Brain microvascular endothelial cell (primary cell): ENCODE results near the gene SVIL.

Experiments
- DNase-seq: peaks from one replicate; pipeline ENCODE4 v3.0.0-alpha.2; 2020
- H3K27ac ChIP-seq: fragments of 250-450 bp; sonication (Bioruptor Pico); 2 replicates; pipeline ENCODE4 v1.5.1; 2020; ENCODE audit warnings: mild to moderate bottlenecking, moderate library complexity
- H3K27me3 ChIP-seq: fragments of 250-450 bp; sonication (Bioruptor Pico); replicated peaks from 2 replicates; pipeline ENCODE4 v1.5.1; 2020; ENCODE audit warnings: mild to moderate bottlenecking
- H3K36me3 ChIP-seq: fragments of 250-450 bp; sonication (Bioruptor Pico); replicated peaks from 2 replicates; pipeline ENCODE4 v1.5.1; 2020; ENCODE audit warnings: mild to moderate bottlenecking
- H3K4me3 ChIP-seq: 2 replicates; pipeline ENCODE4 v1.5.1; 2011; ENCODE audit warnings: low read depth, mild to moderate bottlenecking, control low read depth, low read length, moderate library complexity
- CTCF ChIP-seq: IDR thresholded peaks from 2 replicates; pipeline ENCODE4 v1.5.1; 2011; ENCODE audit warnings: low read depth, mild to moderate bottlenecking, moderate library complexity, low read length, control low read depth, inconsistent platforms; ENCODE audit errors: missing control alignments
- in situ Hi-C: cut with HindIII; loops from 2 replicates; pipeline ENCODE4 v1.10.0; 2017; ENCODE audit warnings: low sequenced_read_pairs, low pct_ligation_motif_present

Gene SVIL

GRCh38 chr10:29642990-29643389, 8.2 kb upstream of the SVIL start:
- no peaks in the 10 kb centered on the region for H3K36me3 ChIP-seq
- no peaks in the 10 kb centered on the region for H3K27me3 ChIP-seq
- no peak overlapping the region for H3K4me3 ChIP-seq
- in situ Hi-C loops = no loop called here
- peak; percentile 87 for DNase-seq
- no peak for TF ChIP-seq CTCF
- H3K27ac ChIP-seq = peak overlapping the region; percentile 33

- Histone ChIP-seq H3K4me3 (no peak overlapping the region), H3K27me3 (no peaks in the 10 kb centered on the region), H3K27ac (no peak overlapping the region), H3K36me3 (no peaks in the 10 kb centered on the region)
- no peak for TF ChIP-seq CTCF
- no peak for DNase-seq
- in situ Hi-C loops = no loop called here
Observed at GRCh38 chr10:29637537-29637936, 2.8 kb upstream of the SVIL start.

GRCh38 chr10:29636178-29636577, 1.4 kb upstream of the SVIL start:
- DNase-seq = peak; percentile 73
- peak overlapping the region; percentile 95 for H3K27ac ChIP-seq
- no peak for TF ChIP-seq CTCF
- in situ Hi-C loops = no loop called here
- H3K27me3 ChIP-seq = no peaks in the 10 kb centered on the region
- H3K36me3 ChIP-seq = no peaks in the 10 kb centered on the region
- H3K4me3 ChIP-seq = no peak overlapping the region

GRCh38 chr10:29635711-29636144, 957 bp upstream of the SVIL start:
- no peaks in the 10 kb centered on the region for H3K27me3 ChIP-seq
- peak overlapping the region; percentile 9 for H3K4me3 ChIP-seq
- peak overlapping the region; percentile 95 for H3K27ac ChIP-seq
- TF ChIP-seq CTCF = no peak
- no peaks in the 10 kb centered on the region for H3K36me3 ChIP-seq
- peak; percentile 64 for DNase-seq
- in situ Hi-C loops = no loop called here

- Histone ChIP-seq H3K27me3 (no peaks in the 10 kb centered on the region), H3K27ac (peak overlapping the region; percentile 95), H3K36me3 (no peaks in the 10 kb centered on the region), H3K4me3 (peak overlapping the region; percentile 42)
- in situ Hi-C loops = no loop called here
- no peak for DNase-seq
- TF ChIP-seq CTCF = no peak
Observed at GRCh38 chr10:29634105-29634504, 666 bp downstream of the SVIL start.

- Histone ChIP-seq H3K4me3 (no peak overlapping the region), H3K27ac (no peak overlapping the region), H3K36me3 (no peaks in the 10 kb centered on the region), H3K27me3 (no peaks in the 10 kb centered on the region)
- no peak for TF ChIP-seq CTCF
- in situ Hi-C loops = no loop called here
- DNase-seq = no peak
Observed at GRCh38 chr10:29631049-29631339, 3.8 kb downstream of the SVIL start.
